GM18520 (cell line): ENCODE data around the gene BCL2L12.

ENCODE experiments used
- ATAC-seq: cut with Tn5 transposase; IDR thresholded peaks from one replicate; pipeline ENCODE4 v1.9.1; 2021; ENCODE audit not compliant: unreplicated experiment

BCL2L12 gene

GRCh38 chr19:49684251-49684982, 18.7 kb downstream of the BCL2L12 start:
- ATAC-seq: no peak

- ATAC-seq: no peak
Observed at GRCh38 chr19:49684983-49685553, 19.3 kb downstream of the BCL2L12 start.

GRCh38 chr19:49685845-49686332, 20.2 kb downstream of the BCL2L12 start:
- no peak for ATAC-seq

- ATAC-seq: no peak
Observed at GRCh38 chr19:49686503-49687088, 20.9 kb downstream of the BCL2L12 start.

- ATAC-seq: no peak
Observed at GRCh38 chr19:49687150-49687549, 21.4 kb downstream of the BCL2L12 start.

GRCh38 chr19:49687566-49688316, 22.0 kb downstream of the BCL2L12 start:
- ATAC-seq: no peak

- no peak for ATAC-seq
Observed at GRCh38 chr19:49688531-49689132, 22.9 kb downstream of the BCL2L12 start.

GRCh38 chr19:49689133-49690078, 23.7 kb downstream of the BCL2L12 start, which contains the start of gene ADM5:
ADM5 (plus strand) TSS chr19:49689594; CDS start chr19:49689838, 244 bp downstream.
- ATAC-seq: no peak

- no peak for ATAC-seq
Observed at GRCh38 chr19:49690079-49690655, 24.4 kb downstream of the BCL2L12 start.

- ATAC-seq: no peak
Observed at GRCh38 chr19:49690656-49691242, 25.0 kb downstream of the BCL2L12 start, which contains the start of gene CPT1C. CPT1C (plus strand) TSS chr19:49691116; CDS start chr19:49692253, 1,137 bp downstream.

- ATAC-seq: no peak
Observed at GRCh38 chr19:49691243-49692146, 25.8 kb downstream of the BCL2L12 start.

- ATAC-seq: no peak
Observed at GRCh38 chr19:49692147-49692506, 26.4 kb downstream of the BCL2L12 start.

- no peak for ATAC-seq
Observed at GRCh38 chr19:49696115-49696514, 30.4 kb downstream of the BCL2L12 start.

GRCh38 chr19:49696865-49697264, 31.1 kb downstream of the BCL2L12 start:
- no peak for ATAC-seq

GRCh38 chr19:49699364-49699763, 33.6 kb downstream of the BCL2L12 start:
- no peak for ATAC-seq

GRCh38 chr19:49700563-49700962, 34.8 kb downstream of the BCL2L12 start:
- ATAC-seq: no peak

GRCh38 chr19:49701271-49701786, 35.6 kb downstream of the BCL2L12 start:
- no peak for ATAC-seq
